ENCODE measurements around the gene ISCA1.
"Not testable (repeated sequence)": the region's sequence is repeated elsewhere in the genome, so short reads cannot be mapped to it uniquely, and the experiment has no call there.

Gene ISCA1

GRCh38 chr9:86322973-86323644 is 40.8 kb upstream of the ISCA1 start (continued):
- TF ChIP-seq TSHZ2 (CRISPR knock-in tag; IDR thresholded peaks at IDR 0.05) (no peak), ZFP3 (CRISPR knock-in tag; IDR thresholded peaks at IDR 0.05) (no peak)

GRCh38 chr9:86321373-86321772 is 39.0 kb upstream of the ISCA1 start:
- ATAC-seq: peak; percentile 72
- TF ChIP-seq PPARA (CRISPR knock-in tag; IDR thresholded peaks at IDR 0.05; ENCODE audit: borderline replicate concordance) (no peak), BACH2 (CRISPR knock-in tag; IDR thresholded peaks at IDR 0.05; ENCODE audit: borderline replicate concordance) (no peak), POU6F1 (CRISPR knock-in tag; IDR thresholded peaks at IDR 0.05; ENCODE audit: borderline replicate concordance, low read depth) (no peak), ISL1 (CRISPR knock-in tag; IDR thresholded peaks at IDR 0.05) (no peak), ESRRG (CRISPR knock-in tag; IDR thresholded peaks at IDR 0.05) (no peak), ZC3H10 (CRISPR knock-in tag; IDR thresholded peaks at IDR 0.05) (no peak), ZNF8 (CRISPR knock-in tag; IDR thresholded peaks at IDR 0.05) (no peak)
- TF ChIP-seq, protein P1, sequence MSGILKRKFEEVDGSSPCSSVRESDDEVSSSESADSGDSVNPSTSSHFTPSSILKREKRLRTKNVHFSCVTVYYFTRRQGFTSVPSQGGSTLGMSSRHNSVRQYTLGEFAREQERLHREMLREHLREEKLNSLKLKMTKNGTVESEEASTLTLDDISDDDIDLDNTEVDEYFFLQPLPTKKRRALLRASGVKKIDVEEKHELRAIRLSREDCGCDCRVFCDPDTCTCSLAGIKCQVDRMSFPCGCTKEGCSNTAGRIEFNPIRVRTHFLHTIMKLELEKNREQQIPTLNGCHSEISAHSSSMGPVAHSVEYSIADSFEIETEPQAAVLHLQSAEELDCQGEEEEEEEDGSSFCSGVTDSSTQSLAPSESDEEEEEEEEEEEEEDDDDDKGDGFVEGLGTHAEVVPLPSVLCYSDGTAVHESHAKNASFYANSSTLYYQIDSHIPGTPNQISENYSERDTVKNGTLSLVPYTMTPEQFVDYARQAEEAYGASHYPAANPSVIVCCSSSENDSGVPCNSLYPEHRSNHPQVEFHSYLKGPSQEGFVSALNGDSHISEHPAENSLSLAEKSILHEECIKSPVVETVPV (CRISPR knock-in tag; IDR thresholded peaks at IDR 0.05): no peak
- TF ChIP-seq, protein P2, sequence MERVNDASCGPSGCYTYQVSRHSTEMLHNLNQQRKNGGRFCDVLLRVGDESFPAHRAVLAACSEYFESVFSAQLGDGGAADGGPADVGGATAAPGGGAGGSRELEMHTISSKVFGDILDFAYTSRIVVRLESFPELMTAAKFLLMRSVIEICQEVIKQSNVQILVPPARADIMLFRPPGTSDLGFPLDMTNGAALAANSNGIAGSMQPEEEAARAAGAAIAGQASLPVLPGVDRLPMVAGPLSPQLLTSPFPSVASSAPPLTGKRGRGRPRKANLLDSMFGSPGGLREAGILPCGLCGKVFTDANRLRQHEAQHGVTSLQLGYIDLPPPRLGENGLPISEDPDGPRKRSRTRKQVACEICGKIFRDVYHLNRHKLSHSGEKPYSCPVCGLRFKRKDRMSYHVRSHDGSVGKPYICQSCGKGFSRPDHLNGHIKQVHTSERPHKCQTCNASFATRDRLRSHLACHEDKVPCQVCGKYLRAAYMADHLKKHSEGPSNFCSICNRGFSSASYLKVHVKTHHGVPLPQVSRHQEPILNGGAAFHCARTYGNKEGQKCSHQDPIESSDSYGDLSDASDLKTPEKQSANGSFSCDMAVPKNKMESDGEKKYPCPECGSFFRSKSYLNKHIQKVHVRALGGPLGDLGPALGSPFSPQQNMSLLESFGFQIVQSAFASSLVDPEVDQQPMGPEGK (CRISPR knock-in tag; IDR thresholded peaks at IDR 0.05; ENCODE audit: borderline replicate concordance): no peak

DNA sequence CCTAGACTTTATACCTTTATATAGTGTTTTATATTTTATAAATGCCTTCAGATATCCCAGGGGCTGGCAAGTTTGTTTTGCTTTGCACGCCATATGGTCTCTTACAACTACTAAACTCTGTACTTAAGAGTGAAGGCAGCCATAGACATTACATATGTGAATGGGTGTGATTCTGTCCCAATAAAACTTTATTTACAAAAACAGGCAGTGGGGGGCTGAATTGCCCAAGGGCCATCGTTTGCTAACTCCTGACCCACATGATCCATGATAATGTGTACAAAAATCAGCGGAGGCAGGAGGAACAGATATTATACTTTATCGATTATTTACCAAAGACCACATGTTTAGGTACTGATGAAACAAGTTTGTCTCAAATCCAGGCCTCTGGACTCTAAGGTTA is 35.8 kb upstream of the ISCA1 start:
- TF ChIP-seq POU6F1 (CRISPR knock-in tag; IDR thresholded peaks at IDR 0.05; ENCODE audit: borderline replicate concordance, low read depth) (no peak), OSR1 (CRISPR knock-in tag; IDR thresholded peaks at IDR 0.05) (no peak), ZNF70 (CRISPR knock-in tag; IDR thresholded peaks at IDR 0.05) (no peak)
- no peak for ATAC-seq

DNA sequence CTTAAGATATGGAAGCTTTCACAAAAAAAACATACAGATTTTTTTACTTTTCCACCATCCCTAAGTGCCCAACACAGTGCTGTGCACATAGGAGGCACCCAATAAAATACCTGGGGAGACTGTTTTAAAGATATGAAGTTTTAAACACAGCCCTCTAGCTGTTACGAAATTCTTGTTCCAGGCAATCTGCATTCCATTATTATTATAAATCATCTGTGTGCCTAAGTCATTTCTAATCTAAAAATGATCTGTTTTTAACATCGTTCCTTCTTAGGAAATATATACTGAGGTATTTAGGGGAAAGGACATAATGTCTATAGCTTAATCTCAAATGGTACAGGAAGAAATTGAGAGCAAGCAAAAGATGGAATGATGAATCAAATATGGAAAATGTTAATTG is 32.7 kb upstream of the ISCA1 start:
- TF ChIP-seq ZNF70 (CRISPR knock-in tag; IDR thresholded peaks at IDR 0.05) (no peak), ISL1 (CRISPR knock-in tag; IDR thresholded peaks at IDR 0.05) (peak; percentile 57)
- ATAC-seq: no peak

- ATAC-seq: not testable (repeated sequence)
Measured at GRCh38 chr9:86312959-86313358, 30.6 kb upstream of the ISCA1 start.

GRCh38 chr9:86308687-86309086 is 26.3 kb upstream of the ISCA1 start:
- no peak for ATAC-seq
- TF ChIP-seq ZFP3 (CRISPR knock-in tag; IDR thresholded peaks at IDR 0.05) (no peak), TSHZ2 (CRISPR knock-in tag; IDR thresholded peaks at IDR 0.05) (no peak), OSR1 (CRISPR knock-in tag; IDR thresholded peaks at IDR 0.05) (no peak)

All from SK-N-SH treated with all-trans-retinoic acid at 6 μM for 48 hours (cell line).